ENCODE data around the gene APOF. TPM values are rescaled to one million over a fixed set of nuclear protein-coding genes. Genes with fewer than 3 reads are reported as not detected.
"Not testable (repeated sequence)": the region's sequence is repeated elsewhere in the genome, so short reads cannot be mapped to it uniquely, and the experiment has no call there.

APOF gene
- polyA plus RNA-seq, 3 donors, result 0.03 TPM; not detected in 2

GRCh38 chr12:56375598-56376434 is 13.2 kb upstream of the APOF start:
- no peak overlapping the region for H3K27ac ChIP-seq (ENCODE audit: low read depth, low read length)
- WGBS, 3 donors, result 72 to 77% (median 74%) methylated on average over 11 of the region's 11 CpGs

- WGBS, 3 donors, result 68 to 77% (median 70%) methylated on average over 7 of the region's 7 CpGs
Measured at GRCh38 chr12:56374726-56375597, 12.3 kb upstream of the APOF start.

DNA sequence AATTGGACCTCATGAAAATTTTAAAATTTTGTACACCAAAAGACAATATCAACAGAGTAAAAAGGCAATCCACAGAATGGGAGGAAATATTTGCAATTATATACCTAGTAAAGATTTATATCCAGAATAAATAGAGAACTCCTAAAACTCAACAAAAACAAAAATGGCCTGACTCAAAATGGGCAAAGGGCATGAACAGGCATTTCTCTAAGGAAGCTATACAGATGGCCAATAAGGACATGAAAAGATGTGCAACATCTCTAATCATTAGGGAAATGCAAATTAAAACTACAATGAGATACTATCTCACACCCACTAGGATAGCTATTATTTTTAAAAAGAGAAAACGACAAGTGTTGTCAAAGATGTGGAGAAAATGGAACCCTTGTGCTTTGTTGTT is 10.9 kb upstream of the APOF start:
- 95 to 100% (median 97%) methylated on average over 1 of the region's 1 CpG for WGBS, 3 donors
- no peak overlapping the region for H3K27ac ChIP-seq (ENCODE audit: low read depth, low read length)

More at GRCh38 chr12:56374726-56375597, 12.3 kb upstream of the APOF start:
- H3K27ac ChIP-seq (ENCODE audit: low read depth, low read length), result no peak overlapping the region

DNA sequence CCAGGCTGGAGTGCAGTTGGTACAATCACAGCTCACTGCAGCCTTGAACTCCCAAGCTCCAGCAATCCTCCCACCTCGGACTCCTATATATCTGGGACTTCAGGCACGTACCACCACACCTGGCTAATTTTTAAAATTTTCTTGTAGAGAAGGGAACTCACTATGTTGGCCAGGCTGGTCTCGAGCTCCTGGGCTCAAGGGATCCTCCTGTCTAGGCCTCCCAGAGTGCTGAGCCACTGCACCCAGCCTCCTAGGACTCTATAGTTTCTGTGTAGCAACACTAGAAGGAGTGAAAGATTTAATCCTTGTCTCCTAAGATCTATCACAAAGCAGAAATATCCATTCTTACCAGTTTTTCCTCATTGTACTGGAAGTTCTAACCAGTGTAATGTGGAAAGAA is 4.3 kb upstream of the APOF start:
- whole genome bisulfite sequencing, 3 donors, result 79 to 92% (median 85%) methylated on average over 3 of the region's 3 CpGs
- no peak overlapping the region for H3K27ac ChIP-seq (ENCODE audit: low read depth, low read length)

DNA sequence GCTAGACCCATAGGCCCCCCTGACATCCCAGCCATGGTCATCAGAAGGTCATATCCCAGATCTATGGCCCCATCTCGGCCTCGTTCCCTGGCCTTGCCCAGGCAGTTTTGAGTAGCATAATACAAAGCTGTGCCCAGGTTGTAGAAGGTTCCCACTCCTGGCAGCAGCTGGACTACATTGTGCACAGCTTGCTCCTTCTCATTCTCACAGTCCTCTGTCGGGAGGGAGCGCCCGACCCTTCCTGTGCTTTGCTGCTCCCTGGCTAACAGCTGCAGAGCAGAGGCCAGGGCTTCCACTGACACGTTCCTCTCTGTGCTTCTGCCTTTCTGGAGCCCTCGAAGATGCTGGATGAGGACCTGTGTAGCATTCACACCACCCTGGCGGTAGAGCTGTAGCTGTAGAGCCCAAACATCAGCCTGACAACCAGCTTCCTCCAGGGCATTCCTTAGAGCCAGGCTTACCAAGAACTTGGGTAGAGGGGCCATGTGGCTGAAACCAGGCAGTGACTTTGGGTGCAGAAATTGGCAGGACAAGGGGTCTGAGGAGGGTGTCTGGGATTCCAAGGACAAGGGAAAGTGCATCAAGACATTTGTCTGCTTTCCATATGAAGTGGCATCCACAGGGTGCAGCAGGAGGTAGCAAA is 1.0 kb downstream of the APOF start:
- no peak overlapping the region for H3K27ac ChIP-seq (ENCODE audit: low read depth, low read length)
- 78 to 87% (median 84%) methylated on average over 8 of the region's 8 CpGs for WGBS, 3 donors

- H3K27ac ChIP-seq (ENCODE audit: low read depth, low read length), result no peak within 1 kb of the TSS
- 0% methylated on average over 53 to 54 of the region's 54 CpGs for WGBS, 3 donors
Measured at GRCh38 chr12:56359851-56360767, 2.5 kb downstream of the APOF start, which contains the start of gene STAT2. Gene STAT2 (minus strand): TSS chr12:56360107. CDS start chr12:56356571, 3,536 bp downstream.

GRCh38 chr12:56358836-56359532 is 3.7 kb downstream of the APOF start:
- H3K27ac ChIP-seq (ENCODE audit: low read depth, low read length), result no peak overlapping the region
- 0 to 24% (median 4%) methylated on average over 1 of the region's 1 CpG for WGBS, 3 donors

- 97 to 100% (median 100%) methylated on average over 2 of the region's 2 CpGs for WGBS, 3 donors
- H3K27ac ChIP-seq (ENCODE audit: low read depth, low read length), result no peak overlapping the region
Measured at GRCh38 chr12:56351325-56351724, 11.3 kb downstream of the APOF start.

- no peak overlapping the region for H3K27ac ChIP-seq (ENCODE audit: low read depth, low read length)
- 78 to 93% (median 93%) methylated on average over 2 of the region's 2 CpGs for WGBS, 3 donors
Measured at GRCh38 chr12:56350662-56351061, 12.0 kb downstream of the APOF start.

GRCh38 chr12:56348776-56349175 is 13.9 kb downstream of the APOF start:
- WGBS, 3 donors, result 93 to 98% (median 97%) methylated on average over 5 of the region's 5 CpGs
- no peak overlapping the region for H3K27ac ChIP-seq (ENCODE audit: low read depth, low read length)

- H3K27ac ChIP-seq (ENCODE audit: low read depth, low read length), result not testable (repeated sequence)
- 92 to 94% (median 94%) methylated on average over 9 of the region's 9 CpGs for WGBS, 3 donors
Measured at GRCh38 chr12:56347255-56347654, 15.4 kb downstream of the APOF start.

- no peak overlapping the region for H3K27ac ChIP-seq (ENCODE audit: low read depth, low read length)
- WGBS, 3 donors, result 72 to 85% (median 84%) methylated on average over 7 of the region's 7 CpGs
Measured at GRCh38 chr12:56346675-56347074, 16.0 kb downstream of the APOF start.

GRCh38 chr12:56342290-56342689 is 20.4 kb downstream of the APOF start:
- 99 to 100% (median 100%) methylated on average over 2 of the region's 2 CpGs for WGBS, 3 donors
- H3K27ac ChIP-seq (ENCODE audit: low read depth, low read length), result not testable (repeated sequence)

- 17 to 35% (median 24%) methylated on average over 1 of the region's 1 CpG for WGBS, 3 donors
- no peak overlapping the region for H3K27ac ChIP-seq (ENCODE audit: low read depth, low read length)
Measured at GRCh38 chr12:56341616-56342015, 21.0 kb downstream of the APOF start.

DNA sequence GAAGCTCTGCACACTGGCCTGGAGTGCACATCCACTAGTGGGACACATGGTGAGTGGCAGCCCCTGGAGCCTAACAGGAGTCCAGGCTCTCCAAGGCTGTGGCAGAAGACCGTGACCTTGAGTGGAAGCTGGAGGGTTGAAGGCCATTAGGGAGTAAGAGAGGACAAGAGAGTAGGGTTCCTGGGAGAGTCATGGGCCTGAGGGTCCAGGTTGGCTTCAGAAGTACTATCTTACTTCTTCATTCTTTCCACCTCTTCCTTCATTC is 23.6 kb downstream of the APOF start:
- WGBS, 3 donors, result 75 to 88% (median 83%) methylated on average over 1 of the region's 1 CpG
- no peak overlapping the region for H3K27ac ChIP-seq (ENCODE audit: low read depth, low read length)

GRCh38 chr12:56338308-56339157 is 24.1 kb downstream of the APOF start, which contains the start of gene IL23A:
Gene IL23A (plus strand): TSS chr12:56338884. CDS start chr12:56339045, 161 bp downstream.
- H3K27ac ChIP-seq (ENCODE audit: low read depth, low read length), result no peak within 1 kb of the TSS
- WGBS, 3 donors, result 33 to 55% (median 44%) methylated on average over 9 of the region's 9 CpGs
